NCI-H1436 treated with DMSO at 0.1 percent for 48 hours (cell line): ENCODE data around the gene STX1A.

ENCODE experiments used
- DNase-seq: peaks from one replicate; lab custom pipeline; 2025; lab: John Stamatoyannopoulos, UW

Gene STX1A

DNA sequence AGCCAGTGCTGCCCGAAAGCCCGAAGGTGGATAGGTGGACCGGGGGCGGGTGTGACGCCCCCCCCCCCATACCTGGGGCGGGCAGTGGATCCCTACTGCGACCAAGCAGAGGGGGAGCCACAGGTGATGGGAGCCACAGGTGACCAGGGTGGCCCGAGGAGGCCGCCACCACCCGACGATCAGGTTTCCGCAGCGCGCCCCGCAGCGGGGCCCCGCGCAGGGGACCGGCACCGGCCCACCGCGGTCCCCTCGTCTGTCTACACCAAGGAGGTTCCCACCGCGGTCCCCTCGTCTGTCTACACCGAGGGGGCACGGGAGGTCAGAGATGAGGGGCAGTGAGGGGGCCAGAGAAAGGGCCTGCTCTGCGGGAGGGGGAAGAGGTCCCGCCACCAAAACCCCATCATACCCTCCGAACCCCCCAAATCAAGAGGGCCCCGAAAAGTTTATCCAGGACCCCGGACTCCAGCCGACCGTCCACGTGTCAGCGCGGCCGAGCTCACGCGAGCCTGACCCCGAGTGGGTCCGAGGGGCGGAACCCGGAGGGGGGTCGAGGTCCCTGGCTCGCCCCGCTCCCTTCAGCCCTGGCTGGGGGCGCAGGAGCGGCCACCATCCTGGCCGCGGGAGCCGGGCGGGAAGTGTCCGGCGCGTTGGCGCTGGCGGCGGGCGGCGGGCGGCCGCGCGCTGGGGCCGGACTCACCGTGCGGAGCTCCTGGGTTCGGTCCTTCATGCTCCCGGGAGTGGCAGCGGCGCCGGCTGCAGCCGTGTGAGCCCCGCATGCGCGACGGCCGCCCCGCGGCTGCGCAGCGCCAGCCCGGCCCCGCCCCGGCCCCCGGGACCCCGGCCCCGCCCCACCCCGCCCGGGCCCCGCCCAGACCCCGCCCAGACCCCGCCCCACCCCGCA lies at the start of gene STX1A:
Gene STX1A, minus strand, starts transcription at position 765 of the 901 bp plus-strand sequence. Its CDS starts 38 bp downstream, at position 727.
- DNase-seq, result no peak

DNA sequence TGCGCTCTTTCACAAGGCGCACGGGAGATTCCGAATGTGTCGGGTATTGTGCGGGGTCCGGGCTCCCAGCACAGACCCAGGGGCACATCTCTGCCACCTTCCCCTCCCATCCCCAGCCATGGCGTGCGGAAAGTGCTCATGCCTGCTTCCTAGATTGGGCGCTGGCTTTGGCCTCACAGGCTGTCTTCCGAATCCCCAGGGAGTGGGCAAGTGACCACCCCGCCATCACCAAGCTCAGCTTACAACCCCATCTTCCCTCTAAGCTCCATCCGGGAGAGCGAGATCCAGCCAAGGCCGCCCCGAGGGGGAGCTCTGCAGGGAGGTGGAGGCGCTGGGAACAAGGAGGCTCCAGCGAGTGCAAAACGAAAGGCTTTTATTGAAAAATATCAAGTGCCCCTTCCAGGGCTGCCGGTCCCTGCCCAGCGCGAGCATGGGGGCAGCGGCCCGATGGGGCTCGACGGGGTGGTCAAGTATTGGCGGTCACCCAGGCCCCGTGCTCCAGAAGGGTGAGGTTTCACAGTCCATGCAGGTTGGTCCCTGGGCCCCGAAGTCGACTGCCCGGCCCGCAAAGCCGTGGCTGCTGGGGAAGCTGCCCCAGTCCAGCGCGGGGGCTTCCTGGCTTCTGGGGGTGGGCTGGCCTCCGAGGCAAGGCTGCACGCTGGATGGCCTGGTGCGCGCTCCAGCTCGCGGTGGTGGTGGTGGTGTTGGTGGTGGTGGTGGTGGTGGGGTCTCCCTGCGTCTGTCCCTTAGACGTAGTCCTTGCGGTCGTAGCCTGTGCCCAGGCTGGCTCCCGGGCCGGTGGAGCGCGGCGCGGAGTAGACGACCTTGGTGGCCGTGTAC lies 49.4 kb upstream of the STX1A start:
- no peak for DNase-seq

DNA sequence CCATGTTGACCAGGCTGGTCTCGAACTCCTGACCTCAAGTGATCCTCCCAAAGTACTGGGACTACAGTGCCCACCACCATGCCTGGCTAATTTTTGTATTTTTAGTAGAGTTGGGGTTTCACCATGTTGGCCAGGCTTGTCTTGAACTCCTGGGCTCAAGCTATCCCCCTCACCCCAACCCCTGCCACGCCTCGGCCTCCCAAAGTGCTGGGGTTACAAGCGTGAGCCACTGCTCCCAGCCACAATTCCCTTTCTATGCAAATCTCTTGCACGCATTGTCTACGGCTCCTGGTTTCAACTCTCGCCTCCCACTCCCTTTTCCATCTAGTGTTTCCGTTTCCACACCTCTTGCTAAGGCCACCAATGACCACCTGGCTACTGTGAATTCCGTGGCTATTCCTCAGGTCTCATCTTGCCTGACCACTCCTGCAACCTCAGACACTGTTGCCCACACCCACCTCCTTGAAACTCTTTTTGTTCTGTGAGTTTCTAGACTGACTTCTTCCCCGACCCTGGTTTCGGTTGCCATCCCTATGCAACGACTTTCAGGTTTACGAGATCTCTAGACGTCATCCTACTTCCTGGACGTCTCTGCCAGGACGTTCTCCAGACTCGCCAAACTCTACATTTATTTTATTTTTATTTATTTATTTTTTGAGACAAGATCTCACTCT lies 47.2 kb upstream of the STX1A start:
- DNase-seq, result no peak

DNA sequence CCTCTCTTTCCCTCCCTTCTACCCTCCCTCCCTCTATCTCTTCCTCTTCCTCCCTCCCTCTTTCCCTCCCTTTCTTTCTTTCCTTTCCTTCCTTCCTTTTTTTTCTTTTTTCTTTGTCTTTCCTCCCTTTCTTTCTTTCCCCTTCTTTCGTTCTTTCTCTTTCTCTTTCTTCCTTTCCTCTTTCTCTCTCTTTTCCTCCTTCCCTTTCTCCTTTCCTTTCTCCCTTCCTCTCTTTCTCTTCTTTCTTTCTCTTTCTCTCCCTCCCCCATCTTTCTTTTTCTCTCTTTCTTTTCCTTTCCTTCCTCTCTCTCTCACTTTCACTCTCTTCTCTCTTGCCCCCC lies 43.2 kb upstream of the STX1A start:
- no peak for DNase-seq

DNA sequence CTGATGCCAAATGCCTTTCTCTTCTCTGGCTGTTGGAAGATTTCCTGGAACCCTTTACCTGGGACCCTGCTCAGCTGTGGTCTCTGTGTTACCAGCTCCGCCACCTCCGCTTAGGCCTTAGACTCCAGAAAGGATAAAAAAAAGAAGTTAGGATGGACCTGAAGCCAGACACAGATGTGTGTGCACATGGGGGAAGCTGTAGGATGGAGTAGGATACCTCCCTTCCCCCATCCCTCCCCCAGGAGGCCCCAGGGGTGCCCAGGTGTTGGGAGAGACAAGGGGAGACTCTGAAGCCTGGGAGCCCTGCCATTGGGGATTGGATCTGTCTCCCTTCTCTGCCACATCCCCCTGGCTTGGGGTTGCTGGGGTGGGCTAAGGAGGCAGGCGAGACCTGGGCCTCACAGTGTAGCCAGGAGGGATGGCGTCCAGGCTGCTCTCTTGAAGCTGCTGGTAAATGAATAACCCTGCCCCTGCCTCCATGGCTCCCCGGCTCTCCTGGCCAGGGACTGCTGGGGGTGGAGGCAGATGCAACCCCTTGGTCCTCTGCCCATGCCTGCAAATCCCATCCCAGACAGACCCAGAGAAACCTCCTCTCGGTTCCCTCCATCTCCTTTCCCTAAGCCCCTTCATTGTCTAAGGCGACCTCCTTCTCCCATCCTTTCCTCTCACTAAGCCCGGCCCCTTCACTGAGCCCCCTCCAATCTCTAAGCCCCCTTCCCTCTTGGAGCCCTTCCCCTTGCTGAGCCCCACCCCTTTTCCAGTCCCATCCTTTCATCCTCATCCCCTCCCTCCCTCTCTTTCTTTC lies 42.6 kb upstream of the STX1A start:
- DNase-seq, result no peak

DNA sequence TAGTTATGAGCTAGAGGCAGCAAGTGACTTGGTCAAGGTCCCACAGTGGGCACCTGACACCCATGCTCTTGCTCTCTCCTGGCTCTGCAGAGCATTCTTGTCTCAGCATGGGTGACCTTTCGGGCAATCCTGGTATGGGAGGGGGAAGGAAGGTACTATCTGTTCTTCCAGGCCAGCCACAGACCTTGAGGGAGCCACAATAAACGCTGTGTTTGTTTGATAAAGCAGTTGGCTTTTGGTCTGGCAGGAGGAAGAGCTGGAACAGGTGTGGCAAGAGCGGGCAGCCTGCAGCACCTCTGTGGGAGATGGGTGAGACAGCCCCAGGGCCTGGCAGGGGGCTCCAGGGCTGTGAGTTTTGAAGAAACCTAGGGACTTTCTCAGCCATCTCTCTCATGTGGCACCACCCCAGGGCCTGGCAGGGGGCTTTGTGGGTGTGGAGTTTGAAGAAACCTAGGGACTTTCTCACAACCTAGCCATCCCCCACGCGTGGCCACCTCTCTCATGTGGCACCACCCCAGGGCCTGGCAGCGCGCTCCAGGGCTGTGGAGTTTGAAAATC lies 39.2 kb upstream of the STX1A start:
- no peak for DNase-seq

DNA sequence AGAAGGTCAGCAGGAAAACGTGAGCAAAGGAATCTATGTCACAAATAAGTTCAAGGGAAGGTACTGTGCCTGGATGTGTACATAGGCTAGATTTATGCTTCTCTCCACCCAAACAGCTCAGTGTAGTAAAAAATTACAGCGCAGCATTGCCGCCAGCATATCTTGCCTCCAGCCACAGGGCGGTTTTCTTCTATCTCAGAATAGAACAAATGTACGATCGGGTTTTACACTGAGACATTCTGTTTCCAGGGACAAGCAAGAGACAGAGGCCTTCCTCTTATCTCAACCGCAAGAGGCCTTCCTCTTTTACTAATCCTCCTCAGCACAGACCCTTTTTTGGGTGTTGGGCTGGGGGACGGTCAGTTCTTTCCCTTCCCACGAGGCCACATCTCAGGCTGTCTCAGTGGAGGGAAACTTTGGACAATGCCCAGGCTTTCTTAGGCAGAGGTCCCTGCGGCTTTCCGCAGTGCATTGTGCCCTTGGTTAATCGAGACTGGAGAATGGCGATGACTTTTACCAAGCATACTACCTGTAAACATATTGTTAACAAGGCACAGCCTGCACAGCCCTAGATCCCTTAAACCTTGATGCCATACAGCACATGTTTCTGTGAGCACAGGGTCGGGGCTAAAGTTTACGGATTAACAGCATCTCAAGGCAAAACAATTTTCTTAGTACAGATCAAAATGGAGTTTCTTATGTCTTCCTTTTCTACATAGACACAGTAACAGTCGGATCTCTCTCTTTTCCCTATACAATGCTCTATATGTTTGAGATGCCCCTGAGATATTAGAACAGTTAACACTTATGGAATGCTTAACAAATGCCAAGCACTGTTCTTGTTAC lies 30.7 kb upstream of the STX1A start:
- no peak for DNase-seq

DNA sequence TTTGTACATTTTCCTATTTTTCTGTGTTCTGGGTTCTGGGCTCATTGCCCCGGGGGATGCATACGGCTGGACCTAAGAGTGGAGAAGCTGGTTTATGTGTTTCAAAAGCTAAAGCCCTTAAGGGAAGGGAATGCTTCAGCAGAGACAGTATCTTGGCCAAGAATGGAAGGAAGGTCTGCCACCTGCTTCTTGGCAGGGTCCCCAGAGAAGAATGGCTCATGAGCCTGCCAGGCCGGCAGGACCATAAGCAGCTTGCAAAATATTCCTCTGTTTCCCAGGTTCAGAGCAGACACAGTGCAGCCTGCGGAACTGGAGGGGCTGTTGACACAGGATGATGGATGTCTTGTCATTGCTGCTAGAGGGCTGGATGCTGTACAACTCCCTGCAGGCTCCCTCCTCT lies 26.9 kb upstream of the STX1A start:
- no peak for DNase-seq

DNA sequence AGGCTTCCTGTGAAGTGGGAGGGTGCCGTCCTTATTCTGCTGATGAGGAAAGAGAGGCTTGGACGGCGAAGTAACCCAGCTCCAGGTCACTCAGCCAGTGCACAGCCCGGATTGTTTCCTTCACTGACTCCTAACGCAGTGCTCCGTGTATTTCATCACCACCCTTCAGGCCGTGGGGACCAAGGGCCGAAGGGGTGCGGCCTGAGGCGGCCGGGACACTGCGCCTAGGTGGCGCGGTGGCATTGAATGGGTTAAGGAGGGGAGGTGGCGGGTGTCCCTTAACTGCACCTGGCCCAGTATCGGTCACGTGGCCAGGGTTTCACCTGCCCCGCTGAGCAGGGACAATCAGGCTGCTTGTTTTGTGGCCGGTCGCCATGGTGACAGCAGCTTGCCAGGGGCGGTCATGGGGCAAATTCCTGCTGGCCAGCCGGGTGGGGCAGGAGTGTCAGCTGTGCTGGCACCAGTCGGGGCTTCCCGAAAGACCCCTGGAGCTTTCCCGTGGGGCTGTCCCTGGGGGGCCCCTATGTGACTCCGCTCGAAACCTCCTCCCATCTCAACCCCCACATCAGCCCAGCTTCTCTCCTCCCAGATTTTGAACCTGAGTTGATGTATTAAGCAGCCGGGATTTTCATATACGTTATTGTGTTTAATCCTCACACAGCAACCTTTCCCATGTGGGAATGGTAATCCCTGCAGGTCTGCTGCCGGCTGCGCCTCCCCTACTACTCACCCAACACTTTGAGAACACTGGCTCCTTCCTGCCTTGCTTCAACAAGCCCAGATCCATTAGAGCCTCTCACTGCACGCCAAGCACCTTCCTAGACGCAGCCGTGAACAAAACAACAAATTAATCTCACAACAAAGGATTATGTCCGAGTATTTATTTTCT lies 23.5 kb upstream of the STX1A start:
- DNase-seq, result peak; percentile 82

DNA sequence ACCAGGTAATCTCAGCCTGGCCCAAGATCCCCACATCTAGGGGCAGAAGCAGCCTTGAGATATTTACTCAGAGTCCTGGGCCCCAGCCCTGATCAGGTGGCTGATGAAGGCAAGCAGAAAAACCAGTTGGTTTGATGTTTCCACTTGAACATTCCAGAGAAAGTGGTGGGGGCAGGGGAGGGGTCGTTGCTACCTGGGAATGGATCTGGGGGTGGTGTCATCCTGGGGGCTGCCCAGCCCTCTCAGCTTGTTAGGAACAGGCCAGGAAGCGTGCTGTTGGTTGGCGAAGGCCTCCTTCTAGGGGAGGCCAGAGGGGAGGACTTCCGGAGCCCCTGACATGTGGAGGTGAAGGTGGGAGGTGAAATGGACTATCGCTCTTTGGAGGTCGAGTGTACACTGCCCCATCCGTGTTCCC lies 22.9 kb upstream of the STX1A start:
- DNase-seq, result no peak

DNA sequence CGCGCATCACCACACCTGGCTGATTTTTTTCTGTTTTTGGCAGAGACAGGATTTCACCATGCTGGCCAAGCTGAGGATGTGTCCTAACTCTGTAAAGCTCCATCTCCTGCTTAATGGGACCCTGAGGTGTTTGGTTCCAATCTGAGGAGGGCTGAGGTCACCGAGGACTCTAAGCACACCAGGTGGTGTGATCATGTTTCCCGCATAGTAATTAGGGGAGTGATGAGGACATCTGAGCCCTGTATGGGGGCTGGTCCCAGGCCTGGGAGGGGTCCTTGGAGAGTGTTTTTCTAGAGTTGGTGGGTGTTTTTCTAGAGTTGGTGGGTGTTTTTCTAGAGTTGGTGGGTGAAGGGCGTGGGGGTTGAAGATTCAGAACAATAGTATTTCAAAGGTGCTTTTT lies 22.1 kb upstream of the STX1A start:
- peak; percentile 77 for DNase-seq

DNA sequence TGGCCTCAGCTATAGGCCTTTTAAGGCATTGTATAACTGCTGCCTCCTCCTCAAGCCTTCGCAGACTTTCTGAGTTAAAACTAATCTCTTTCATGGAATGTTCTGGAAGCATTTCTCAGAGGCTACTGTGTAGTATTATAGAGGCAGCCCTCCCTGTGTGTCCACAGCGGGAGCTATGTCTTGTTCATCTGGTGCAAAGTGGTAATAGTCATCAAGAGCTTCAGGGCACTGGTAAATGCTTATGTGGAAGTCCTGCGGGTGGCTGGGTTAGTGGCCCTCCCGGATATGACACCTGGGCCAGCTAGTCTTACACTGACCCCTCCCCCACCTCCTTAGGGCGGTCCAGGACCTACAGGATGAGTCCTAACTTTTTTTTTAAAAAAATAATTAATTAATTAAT lies 21.3 kb upstream of the STX1A start:
- no peak for DNase-seq

DNA sequence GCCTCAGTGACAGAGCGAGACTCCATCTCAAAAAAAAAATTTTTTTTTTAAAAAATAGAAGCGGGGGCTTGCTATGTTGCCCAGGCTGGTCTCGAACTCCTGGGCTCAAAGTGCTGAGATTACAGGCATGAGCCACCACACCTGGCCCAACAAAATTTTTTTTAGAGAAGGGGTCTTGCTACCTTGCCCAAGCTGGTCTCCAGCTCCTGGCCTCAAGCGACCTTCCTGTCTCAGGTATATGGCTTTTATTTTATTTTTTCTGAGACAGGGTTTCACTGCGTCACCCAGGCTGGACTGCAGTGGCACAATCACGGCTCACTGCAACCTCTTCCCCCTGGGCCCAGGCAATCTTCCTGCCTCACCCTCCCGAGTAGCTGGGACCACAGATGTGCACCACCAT lies 20.7 kb upstream of the STX1A start:
- DNase-seq, result no peak

DNA sequence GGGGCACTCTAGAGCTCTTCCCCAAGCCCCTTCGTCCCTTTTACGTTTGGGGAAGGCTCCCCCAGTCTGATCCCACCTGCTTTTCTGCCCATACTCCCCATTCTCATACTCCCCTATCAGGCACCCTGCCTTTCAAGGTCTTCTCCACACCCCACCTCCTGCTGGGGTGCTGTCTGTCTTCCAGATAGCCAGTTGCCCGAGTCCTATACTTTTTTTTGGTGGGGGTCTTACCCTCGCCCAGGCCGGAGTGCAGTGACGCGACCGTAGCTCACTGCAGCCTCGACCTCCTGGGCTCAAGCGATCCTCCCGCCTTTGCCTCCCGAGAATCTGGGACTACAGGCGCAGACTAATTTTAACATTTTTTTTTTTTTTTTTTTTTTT lies 19.9 kb upstream of the STX1A start:
- DNase-seq, result no peak

DNA sequence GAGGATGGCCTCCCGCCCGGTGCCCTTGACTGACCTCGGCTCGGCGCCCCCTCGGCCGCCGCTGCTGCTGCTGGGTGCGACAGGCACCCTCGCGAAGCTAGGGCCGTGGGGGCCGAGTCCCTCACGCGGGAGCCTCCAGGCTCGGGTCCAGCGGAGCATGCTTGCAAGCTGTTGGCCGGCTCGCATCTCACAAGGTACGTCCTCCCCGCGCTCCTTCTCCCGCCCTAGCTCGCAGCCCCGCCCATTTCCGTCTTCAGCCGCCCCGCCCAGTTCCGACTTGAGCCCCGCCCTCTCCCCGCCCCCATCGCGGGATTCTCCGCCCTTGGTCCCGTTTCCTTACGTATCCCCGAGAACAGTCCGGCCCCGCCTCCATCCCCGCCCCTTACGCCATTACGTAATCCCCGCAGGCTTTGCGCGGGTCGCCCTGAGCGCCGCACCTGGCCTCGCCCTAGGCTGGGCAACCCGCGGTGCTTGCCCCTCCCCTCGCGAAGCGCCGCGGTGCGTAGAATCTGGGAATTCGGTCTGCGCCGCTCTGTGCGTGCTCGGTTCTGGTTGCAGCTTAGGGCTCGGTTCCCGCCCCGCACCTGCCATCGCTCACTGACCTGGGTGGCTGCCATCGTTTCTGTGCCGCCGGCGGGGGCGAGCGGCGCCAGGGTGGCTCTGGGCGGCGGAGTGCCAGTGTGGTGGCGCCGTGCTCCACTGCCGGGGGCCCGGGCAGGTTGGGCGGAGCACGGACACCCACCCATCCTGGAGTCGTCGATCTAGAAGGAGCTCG lies 19.3 kb upstream of the STX1A start, which contains the start of gene ABHD11:
Gene ABHD11, minus strand, starts transcription at position 191 of the 775 bp plus-strand sequence. Its CDS starts 32 bp downstream, at position 159.
- peak; percentile 64 for DNase-seq

DNA sequence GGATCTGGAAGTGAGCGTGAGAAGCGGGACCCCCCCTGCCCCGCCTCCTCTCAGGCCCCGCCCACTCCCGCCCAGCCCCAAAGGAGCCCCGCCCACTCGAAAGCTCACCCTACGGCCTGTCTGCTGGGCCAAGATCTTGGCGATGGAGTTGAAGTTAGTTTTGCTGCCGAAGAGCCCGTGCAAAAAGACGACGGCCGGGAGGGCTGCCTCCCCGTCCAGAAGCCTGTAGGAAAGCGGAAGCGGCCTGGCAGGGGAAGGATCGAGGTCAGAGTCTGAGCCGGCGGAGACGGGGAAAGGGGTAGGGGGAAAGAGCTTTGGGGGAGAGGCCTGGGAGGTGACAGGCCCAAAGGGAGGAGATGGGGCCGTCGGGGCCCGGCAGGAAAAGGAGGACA lies 18.7 kb upstream of the STX1A start:
- no peak for DNase-seq

DNA sequence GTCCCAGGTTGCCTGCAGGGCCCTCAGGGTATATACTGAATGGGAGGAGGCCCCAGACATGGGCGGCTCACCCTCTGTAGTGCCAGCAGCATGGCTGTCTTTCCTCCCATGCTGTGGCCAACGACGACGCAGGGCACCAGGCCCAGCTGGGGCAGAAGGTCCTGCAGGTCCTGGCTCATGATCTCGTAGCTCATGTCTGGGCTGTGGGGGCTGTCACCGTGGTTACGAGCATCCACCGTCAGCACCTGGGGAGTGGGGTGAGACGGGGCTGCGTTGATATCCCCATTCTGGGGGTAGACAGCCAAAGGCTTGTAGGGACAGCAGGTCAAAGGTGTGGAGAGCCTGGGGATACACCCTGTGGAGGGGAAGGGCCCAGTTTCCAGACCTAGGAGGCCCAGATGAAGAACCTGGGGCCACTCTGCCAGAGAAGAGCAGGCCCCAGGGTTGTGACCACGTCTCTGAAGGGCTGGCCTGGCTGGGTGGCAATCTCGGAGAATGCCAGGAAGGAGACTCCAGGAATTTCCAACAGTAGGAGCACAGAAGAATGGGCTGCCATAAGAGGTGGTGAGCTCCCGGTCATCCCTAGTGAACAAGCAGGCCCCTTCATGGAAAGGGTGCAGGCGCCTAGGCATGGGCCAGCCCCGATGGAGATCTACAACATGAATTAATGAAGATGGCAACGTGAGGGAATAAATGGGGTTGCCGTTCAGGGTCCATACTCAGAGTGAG lies 18.2 kb upstream of the STX1A start:
- DNase-seq, result no peak

DNA sequence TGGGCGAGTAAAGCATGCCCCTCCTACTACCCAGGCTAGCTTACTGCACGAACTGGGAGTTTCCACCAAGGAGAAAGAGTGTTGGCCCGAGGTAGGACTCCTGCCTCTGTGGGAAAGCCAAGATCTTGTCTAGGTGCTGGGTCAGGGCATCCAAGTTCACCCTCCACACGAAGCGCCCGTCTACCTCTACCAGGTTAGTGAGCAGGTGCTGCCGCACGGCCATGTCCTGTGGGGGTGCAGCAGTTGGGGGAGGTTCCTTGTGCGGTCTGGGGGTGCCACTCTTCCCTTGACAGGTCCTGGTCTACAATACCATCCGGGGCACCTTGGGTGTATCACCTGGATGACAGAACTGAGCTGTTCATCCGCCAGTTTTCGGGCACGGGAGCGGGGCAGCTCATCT lies 17.4 kb upstream of the STX1A start:
- DNase-seq, result no peak
